Endothelial cell of umbilical vein (primary cell): ENCODE data around the gene CEP68.
"Not testable (repeated sequence)": the region's sequence is repeated elsewhere in the genome, so short reads cannot be mapped to it uniquely, and the experiment has no call there.

Experiments
- EZH2 ChIP-seq: IDR thresholded peaks from 2 replicates; pipeline ENCODE4 v1.6.1; 2012; ENCODE audit warnings: borderline replicate concordance, low read depth, mild to moderate bottlenecking, moderate library complexity, low read length, inconsistent platforms; ENCODE audit not compliant: severe bottlenecking
- FOS ChIP-seq: IDR thresholded peaks from 2 replicates; pipeline ENCODE4 v1.6.1; 2011; ENCODE audit warnings: mild to moderate bottlenecking, low read length, moderate library complexity, borderline replicate concordance; ENCODE audit not compliant: insufficient read depth
- MYC ChIP-seq: IDR thresholded peaks from one replicate; pipeline ENCODE4 v1.6.1; 2011; ENCODE audit warnings: mild to moderate bottlenecking, low read depth, low read length
- POLR2A ChIP-seq: IDR thresholded peaks from 2 replicates; pipeline ENCODE4 v1.6.1; 2012; ENCODE audit warnings: low read depth, mild to moderate bottlenecking, control low read depth, low read length
- POLR2AphosphoS5 ChIP-seq: IDR thresholded peaks from 2 replicates; pipeline ENCODE4 v1.6.1; 2012; ENCODE audit warnings: low read depth, mild to moderate bottlenecking, control low read depth, low read length, moderate library complexity; ENCODE audit not compliant: insufficient read depth
- TF ChIP-seq, protein P1 (sequence below), 2 donors: IDR thresholded peaks; 1 replicate in 1 of 2; 2 replicates in 1 of 2; pipeline ENCODE4 v1.5.1; 2011; ENCODE audit warnings: low read length in 2 of 2, mild to moderate bottlenecking in 2 of 2, moderate library complexity in 2 of 2, control low read depth in 1 of 2, inconsistent platforms in 1 of 2, low read depth in 1 of 2; ENCODE audit not compliant: insufficient read depth in 1 of 2; ENCODE audit errors: extremely low read depth in 1 of 2

DNA sequence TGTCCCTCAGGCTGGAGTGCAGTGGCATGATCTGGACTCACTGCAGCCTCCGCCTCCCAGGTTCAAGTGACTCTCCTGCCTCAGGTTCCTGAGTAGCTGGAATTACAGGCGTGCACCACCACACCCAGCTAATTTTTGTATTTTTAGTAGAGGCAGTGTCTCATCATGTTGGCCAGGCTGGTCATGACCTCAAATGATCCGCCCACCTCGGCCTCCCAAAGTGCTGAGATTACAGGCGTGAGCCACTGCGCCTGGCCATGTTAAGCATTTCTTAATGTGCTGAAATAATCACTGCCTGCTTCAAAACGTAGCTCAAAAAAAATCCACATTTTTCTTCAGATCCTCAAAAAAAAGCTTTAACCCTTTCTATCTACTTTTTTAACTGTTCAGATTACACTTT, 69.2 kb downstream of the CEP68 start:
- TF ChIP-seq EZH2, MYC, POLR2AphosphoS5, POLR2A, FOS: not testable (repeated sequence)
- TF ChIP-seq, protein P1, sequence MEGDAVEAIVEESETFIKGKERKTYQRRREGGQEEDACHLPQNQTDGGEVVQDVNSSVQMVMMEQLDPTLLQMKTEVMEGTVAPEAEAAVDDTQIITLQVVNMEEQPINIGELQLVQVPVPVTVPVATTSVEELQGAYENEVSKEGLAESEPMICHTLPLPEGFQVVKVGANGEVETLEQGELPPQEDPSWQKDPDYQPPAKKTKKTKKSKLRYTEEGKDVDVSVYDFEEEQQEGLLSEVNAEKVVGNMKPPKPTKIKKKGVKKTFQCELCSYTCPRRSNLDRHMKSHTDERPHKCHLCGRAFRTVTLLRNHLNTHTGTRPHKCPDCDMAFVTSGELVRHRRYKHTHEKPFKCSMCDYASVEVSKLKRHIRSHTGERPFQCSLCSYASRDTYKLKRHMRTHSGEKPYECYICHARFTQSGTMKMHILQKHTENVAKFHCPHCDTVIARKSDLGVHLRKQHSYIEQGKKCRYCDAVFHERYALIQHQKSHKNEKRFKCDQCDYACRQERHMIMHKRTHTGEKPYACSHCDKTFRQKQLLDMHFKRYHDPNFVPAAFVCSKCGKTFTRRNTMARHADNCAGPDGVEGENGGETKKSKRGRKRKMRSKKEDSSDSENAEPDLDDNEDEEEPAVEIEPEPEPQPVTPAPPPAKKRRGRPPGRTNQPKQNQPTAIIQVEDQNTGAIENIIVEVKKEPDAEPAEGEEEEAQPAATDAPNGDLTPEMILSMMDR (IDR thresholded peaks at IDR 0.05; ENCODE audit: extremely low read depth in 1 of 2, insufficient read depth in 1 of 2, low read depth in 1 of 2, low read length in 2 of 2): not testable (repeated sequence)
